ENCODE measurements around the gene SPPL2B.
"Not testable (repeated sequence)": the region's sequence is repeated elsewhere in the genome, so short reads cannot be mapped to it uniquely, and the experiment has no call there.

The SPPL2B gene, protein sequence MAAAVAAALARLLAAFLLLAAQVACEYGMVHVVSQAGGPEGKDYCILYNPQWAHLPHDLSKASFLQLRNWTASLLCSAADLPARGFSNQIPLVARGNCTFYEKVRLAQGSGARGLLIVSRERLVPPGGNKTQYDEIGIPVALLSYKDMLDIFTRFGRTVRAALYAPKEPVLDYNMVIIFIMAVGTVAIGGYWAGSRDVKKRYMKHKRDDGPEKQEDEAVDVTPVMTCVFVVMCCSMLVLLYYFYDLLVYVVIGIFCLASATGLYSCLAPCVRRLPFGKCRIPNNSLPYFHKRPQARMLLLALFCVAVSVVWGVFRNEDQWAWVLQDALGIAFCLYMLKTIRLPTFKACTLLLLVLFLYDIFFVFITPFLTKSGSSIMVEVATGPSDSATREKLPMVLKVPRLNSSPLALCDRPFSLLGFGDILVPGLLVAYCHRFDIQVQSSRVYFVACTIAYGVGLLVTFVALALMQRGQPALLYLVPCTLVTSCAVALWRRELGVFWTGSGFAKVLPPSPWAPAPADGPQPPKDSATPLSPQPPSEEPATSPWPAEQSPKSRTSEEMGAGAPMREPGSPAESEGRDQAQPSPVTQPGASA

DNA sequence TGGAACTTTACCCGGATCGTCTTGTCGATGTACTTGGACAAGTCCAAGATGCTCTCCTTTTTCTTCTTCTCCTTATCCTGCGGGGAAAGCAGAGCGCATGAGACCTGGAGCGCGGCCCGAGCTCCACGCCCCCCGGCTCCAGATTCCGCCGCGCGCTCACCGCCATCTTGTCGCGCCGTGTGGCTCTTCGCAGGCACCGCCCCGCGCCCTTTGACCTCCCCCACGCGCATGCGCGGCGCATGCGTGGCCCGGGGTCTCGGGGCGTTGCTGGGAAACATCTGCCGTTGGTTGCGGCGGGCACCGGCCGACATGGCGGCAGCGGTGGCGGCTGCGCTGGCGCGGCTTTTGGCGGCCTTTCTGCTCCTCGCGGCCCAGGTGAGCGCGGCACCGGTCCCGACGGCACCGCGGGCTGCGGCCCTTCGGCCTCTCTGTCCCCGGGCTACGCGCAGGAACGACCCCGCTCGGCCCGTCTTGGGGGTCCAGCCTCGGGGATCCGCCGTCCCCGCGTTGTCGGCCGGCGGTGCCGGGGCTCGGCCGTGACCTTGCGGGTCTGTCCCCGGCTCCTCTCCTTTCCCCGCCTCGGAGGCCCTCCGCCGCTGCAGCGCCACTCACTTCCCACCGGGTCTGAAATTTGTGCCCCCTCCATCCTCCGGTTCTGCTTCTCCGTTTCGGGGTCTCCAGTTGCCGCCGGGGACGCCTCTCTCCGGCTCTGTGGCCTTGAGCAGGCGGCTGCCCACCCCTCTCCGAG is at the start of gene SPPL2B, which contains the start of gene LSM7:
SPPL2B (plus strand) TSS at position 284 of the 748 bp plus-strand sequence; CDS start at position 310, 26 bp downstream.
LSM7 (minus strand) TSS at position 186 of the 748 bp plus-strand sequence; CDS start at position 166, 20 bp downstream.
- DNase-seq: peak; percentile 86

DNA sequence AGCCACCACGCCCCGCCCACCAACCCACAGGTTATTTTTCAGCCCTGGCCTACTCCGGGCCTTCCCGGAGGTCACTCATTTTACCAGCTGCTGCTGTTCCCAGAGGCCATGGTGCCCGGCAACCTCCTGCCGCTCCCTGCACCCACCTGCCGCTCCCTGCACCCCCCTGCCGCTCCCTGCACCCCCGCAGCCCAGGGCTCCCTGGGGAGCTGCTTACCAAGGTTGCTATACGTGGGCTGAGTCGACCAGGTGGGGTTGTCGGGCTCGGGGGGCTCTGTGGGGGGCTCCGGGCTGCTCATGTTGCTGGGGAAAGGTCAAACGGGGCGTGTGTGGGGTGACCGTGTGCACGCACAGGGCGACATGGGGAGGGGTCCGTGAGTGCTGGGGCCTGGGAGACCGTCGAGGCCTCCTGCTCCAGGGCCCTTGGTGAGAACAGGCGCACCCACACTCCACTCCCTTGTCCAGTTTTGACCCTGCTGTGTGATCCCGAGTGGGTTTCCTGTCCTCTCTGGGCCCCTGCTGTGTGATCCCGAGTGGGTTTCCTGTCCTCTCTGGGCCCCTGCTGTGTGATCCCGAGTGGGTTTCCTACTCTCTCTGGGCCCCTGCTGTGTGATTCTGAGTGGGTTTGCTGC is 47.7 kb upstream of the SPPL2B start:
- no peak for DNase-seq

DNA sequence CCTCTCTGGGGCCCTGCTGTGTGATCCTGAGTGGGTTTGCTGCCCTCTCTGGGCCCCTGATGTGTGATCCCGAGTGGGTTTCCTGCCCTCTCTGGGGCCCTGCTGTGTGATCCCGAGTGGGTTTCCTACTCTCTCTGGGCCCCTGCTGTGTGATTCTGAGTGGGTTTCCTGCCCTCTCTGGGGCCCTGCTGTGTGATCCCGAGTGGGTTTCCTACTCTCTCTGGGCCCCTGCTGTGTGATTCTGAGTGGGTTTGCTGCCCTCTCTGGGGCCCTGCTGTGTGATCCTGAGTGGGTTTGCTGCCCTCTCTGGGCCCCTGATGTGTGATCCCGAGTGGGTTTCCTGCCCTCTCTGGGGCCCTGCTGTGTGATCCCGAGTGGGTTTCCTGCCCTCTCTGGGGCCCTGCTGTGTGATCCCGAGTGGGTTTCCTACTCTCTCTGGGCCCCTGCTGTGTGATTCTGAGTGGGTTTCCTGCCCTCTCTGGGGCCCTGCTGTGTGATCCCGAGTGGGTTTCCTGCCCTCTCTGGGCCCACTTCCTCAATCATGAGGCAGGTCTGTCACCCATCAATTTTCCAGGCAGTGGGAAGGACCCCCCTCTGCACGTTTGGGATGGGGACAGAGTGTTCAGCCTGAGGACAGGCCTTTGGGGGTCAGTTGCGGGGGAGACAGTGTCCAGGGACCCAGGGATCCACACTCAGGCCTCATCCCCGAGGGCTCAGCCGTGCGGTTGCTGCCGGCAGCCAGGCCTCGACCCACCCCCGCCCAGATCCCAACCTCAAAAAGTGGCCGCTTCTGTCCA is 47.0 kb upstream of the SPPL2B start:
- DNase-seq: not testable (repeated sequence)

DNA sequence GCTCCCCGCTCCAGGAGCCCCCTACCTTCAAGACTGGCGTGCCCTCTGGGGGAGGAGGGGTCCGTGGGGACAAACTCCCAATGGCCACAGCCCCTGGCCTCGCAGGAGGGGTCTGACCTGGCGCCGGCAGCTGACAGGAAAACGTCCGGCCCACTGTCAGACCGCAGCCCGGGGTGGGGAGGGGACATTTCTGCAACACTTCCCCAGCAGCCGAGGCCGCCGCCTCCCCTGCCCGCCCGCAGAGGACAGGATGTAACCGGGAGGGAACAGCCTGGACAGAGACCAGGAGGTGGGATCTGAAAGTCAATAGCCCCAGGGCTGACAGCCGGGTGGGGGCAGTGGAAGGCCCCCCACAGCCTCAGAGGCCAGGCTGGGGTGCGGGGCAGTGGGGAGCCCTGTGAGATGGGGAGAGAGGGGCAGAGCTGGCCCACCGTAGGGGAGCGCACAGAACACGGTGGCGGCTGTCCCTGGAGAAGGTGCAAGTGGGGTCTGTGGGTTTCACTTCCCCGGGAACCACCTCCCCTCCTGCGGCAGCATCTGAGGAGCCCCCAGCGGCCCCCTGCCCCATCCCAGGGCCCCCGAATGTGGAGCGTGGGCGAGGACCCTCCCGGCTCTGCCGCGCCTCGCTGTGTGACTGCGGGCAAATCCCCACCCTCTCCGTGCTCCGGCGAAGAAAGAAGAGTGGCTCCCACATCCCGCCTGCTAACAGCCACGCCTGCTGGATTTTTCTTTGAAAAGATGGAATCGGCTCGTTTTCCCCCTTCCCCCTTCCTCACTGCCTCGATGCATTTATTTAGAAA is 46.2 kb upstream of the SPPL2B start, which contains the start of gene PEAK3:
PEAK3 (minus strand) TSS at position 114 of the 800 bp plus-strand sequence. CDS start 1,244 bp downstream, outside the sequence.
- no peak for DNase-seq

DNA sequence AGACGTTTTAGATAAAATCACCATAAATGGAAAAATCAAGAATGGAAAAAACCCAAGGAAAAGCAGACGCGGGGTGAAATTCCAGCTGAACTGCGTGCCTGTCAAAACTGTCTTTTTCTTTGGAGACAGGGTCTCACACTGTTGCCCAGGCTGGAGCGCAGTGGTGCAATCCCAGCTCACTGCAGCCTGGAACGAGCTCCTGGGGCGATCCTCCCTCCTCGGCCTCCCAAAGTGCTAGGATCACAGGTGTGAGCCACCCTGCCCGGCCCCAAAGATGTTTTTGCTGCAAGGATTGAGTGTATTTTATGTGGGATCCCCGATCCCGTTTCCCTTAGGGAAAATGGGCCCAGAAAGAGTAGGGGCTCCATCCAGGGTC is 45.6 kb upstream of the SPPL2B start:
- no peak for DNase-seq

DNA sequence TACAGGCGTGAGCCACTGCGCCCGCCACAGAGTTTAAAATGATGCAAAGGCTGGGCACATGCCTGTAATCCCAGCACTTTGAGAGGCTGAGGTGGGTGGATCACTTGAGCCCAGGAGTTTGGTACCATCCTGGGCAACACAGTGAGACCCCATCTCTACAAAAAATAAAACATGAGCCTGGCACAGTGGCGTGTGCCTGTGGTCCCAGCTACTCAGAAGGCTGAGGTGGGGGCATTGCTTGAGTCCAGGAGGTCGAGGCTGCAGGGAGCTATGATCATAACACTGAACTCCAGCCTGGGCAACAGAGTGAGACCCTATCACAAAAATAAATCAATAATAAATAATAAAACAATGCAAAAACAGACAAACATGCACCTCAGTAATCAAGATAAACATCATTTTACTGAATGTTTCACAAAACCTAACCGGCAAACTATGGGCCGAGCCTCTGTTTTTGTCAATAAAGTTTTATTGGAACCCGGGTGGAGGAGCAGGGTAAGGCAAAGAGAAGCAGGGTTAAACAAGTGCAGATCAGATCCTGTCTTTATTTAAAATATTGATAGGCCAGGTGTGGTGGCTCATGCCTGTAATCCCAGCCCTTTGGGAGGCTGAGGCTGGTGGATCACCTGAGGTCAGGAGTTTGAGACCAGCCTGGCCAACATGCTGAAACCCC is 44.5 kb upstream of the SPPL2B start:
- DNase-seq: no peak

DNA sequence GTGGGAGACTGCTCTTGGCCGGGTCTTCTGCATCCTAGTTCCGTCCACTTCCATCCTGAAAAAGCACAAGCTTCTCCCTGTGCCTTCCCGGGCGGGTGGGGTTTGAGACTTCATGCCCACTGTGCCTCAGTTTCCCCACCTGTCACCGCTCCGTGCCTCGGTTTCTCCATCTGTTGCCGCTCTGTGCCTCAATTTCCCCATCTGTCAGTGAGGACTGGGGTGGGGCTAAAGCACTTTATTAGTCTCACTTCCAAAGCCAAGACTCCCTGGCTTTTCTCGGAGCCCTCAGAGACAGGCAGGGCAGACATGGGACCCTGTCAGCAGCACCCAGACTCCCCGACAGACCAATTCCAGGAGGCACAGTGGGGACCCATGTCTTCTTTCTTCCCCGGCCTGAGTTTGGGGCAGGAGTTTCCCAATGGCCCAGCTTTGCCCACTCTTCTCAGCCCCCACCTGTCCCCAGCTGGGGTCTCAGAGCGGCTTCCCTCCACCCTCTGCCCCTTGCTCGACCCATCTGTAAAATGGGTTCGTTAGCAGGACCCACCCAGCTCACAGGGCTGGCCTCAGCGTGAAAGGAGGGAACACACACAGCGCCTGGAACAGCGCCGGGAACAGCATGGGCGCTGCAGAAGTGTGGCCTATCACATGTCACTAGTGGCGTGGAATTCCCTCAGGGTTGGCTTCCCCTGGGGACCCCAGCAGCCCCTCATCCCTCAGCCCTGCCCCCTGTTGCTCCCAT is 41.9 kb upstream of the SPPL2B start:
- no peak for DNase-seq

DNA sequence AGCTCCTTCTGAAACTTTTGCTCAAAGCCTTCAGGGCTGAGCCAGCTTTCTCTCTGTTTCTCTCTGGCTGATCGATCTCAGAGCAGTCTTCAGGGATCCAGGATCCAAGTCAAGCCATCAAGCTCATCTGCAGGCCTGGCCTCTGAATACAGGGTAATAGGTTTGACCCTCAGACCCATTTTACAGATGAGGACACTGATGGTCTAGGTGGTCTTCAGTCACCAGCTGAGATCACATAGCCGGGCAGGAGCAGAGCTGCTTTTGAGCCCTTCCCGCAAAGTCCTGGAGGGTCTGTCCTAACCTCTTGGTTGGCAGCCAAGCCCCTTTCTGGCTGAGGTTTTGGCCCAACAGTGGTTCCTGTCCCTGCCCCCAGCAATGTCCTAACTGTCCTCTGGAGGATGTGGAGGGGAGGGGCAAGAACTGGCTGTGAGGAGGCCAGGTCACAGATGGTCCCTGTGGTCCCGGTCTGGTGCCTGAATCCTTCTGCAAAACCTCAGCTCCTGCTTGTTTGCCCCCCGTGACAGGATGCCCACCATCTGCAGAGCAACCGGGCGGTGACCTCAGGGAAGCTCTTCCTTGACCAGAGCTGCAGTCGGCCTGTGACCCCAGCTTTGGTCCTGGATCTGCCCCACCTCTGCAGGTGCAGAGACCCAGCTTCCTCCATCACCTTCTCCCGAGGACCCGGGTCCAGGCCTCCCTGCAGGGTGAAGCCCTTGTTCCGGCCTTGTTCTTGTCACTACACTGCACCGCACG is 40.7 kb upstream of the SPPL2B start:
- DNase-seq: no peak

DNA sequence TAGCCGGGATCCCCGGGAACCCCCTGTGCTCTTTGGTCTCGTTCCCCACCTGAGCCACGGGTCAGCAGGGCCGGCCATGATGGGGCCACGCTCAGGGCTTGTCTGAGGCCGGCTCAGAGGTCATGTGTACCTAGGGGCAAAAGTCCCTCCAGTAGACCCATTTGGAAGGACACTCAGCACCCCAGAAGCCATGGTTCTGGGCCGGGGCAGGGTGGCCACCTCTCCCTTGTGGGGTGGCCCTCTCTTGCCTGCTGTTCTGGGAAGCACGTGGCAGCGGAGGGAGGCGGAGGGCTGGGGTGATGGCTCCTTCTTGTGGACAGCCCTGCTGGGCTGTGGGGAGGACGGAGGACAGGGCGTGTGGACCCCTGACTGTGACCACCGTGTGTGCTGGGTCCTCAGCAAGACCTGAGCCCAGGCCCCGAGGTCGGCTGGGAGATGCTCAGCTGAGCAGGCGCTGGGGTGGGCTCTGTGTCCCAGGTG is 40.1 kb upstream of the SPPL2B start:
- DNase-seq: no peak

DNA sequence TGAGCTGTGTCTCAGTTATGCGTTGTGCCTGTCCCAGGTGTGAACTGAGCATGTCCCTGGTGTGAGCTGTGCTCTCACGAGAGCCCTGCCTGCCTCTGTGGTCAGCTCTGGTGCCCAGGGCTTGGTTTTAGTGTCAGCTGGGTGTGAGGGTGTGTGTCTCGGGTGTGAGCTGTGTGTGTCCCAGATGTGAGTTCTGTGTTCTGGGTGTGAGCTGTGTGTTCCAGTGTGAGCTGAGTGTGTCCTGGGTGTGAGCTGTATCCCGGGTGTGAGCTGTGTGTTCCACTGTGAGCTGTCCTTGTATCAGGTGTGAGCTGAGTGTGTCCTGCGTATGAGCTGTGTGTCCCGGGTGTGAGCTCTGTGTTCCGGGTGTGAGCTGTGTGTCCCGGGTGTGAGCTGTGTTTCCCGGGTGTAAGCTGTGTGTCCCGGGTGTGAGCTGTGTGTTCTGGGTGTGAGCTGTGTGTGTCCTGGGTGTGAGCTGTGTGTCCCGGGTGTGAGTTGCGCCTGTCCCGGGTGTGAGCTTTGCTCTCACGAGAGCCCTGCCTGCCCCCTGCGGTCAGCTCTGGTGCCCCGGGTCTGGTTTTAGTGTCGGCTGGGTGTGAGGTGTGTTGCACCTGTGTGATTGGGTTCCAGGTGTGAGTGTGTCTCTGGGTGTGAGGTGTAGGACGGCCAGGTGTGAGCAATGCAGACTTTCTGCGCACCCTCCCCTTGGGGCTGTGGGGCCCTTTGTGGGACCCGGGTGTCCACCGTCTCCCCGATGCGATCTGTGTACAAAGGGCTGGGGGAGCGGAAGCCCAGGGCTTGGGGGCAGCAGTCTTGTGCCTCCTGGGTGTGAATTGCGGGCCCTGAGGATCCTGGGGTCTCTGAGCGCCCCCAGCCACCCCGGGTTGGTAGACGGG is 39.4 kb upstream of the SPPL2B start:
- no peak for DNase-seq

DNA sequence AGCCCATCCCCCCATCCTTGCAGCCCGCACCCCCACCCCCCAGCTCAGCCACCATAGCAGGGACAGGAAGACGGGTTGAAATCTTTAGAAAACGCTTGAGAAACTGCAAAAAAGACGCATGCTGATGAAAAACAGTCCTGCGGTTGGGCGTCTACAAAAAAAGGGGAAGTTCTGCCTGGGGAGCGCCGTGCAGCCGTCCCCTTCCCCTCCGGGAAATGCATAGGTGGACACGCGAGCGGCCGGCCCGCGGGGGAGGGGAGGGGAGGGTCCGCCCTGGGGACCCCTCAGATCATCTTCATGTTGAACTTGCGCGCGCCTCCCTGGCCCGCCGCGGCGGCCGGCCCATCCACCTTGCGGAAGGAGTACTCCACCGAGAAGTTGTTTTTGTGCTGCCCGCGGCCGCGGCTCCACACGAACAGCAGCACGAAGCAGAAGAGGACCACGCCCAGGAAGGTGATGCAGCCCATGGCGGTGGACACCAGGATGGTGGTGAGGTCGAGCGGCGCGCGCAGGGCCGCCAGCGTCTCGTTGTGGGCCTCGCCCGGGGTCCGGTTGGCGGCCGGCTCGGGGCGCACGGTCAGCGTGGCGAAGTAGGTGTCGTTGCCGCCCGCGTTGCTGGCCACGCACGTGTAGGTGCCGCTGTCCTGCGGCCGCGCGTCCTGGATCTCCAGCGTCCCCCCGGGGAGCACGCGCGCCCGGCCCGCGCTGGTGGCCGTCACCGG is 38.6 kb upstream of the SPPL2B start:
- no peak for DNase-seq

DNA sequence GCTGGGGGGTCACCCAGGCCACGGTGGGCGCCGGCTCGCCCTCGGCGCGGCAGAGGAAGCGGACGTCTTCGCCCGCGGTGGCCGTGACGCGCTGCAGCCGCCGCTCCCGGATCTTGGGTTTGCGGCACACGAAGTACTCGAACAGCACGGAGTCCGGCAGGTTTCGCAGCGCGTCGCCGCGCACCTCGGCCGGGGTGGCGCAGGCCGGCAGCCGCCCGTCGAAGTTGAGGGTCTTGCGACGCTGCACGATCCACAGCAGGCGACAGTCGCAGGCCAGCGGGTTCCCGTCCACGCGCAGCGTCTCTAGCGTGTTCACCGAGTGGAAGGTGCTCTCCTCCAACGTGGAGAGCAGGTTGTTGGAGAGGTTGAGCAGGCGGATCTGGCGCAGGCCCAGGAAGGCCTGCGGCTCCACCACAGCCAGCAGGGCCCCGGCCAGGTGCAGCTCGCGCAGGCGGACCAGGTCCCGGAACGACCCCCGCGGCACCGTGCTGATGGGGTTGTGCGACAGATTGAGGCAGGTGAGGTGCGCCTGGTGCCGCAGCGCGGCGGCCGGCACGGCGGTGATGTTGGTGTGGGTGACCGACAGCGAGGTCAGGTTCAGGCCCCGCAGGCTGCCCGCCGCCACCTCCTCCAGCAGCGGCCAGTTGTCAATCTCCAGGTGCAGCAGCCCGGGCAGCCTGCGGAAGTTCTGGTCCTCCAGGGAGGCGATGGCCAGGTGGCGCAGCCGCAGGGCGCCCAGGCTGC is 37.9 kb upstream of the SPPL2B start:
- DNase-seq: no peak

DNA sequence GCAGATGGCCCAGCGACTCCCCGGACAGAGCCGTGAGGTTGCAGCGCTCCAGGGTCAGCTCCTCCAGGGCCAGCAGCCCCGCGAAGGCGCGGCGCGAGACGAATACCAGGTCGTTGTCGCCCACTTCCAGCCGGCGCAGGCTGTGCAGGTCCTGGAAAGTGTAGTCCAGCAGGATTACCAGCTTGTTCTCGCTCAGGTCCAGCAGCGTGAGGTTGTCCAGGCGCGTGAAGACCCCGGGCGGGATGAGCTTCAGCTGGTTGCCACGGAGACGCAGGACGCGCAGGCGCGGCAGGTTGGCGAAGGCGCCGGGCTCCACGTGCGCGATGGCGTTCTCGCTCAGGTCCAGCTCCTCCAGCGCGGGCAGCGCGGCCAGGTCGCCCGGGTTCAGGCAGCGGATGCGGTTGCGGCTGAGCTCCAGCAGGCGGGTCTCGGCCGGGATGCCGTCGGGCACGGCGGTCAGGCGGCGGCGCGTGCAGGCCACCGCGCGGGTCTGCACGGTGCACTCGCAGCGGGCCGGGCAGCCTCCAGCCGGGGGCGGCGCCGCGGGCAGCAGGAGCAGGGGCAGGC is 37.2 kb upstream of the SPPL2B start:
- no peak for DNase-seq

DNA sequence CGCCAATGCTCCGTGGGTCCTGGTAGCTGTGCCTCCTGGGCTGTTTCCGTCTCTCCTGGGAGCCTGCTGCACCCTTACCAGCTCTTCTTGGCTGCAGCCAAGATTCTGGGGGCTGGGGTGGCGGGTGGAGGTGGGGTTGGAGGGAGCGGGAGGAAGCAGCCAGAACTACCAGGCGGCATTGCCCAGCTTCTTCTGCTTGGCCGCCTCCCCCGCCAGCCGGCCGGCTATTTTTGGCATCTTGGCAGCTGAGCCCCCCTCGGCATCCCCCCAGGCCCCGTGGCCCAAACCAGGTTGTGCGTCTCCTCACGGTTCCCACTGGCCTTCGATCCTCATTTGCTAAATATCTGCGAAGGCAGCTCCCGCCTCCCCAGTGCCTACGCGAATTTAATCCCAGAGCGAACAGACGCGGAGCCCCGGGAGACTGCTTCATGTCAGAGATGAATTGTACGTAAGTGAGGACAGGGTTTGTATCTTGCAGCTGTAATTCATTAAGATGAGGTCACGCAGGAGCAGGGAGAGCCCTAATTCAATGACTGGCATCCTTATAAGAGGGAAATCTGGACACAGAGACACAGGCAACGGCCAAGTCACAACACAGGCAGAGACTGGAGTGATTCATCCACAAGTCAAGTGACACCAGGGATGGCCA is 33.7 kb upstream of the SPPL2B start:
- no peak for DNase-seq

DNA sequence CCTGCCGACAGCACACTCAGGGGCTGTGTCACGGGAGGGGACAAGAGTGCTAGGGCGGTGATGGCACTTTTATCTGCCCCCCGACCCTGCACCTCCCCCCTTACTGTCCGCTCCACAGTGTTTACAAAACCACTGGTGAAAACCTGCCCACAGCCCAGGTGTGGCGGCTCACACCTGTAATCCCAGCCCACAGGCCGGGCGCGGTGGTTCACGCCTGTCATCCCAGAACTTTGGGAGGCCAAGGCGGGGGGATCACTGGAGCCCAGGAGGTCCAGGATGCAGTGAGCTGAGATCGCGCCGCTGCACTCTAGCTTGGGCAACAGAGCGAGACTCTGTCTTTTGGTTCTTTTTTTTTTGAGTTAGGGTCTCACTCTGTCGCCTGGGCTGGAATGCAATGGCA is 32.3 kb upstream of the SPPL2B start:
- no peak for DNase-seq

DNA sequence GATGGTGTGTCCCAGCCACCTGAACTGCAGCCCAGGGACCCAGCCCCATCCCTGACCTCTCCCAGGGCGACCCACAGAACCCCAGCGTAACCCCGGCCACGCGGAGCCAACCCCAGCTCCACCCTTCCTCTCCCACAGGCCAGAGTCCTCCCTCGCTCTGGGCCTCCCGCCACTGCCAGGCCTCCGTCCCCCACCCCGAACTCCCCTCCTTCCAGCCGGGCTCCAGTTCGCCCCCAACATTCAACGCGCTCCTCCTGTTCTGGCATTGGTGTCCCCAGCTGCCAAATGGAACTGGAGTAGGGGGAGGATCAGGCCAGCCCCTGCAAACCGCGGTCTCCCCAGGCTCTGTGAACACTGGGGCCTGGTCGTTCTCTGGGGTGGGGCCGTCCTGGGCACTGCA is 28.0 kb upstream of the SPPL2B start:
- DNase-seq: no peak

Measured in T1000 (cell line).